GM12878 (cell line): ENCODE data around the gene REPS2. TPM values are rescaled to one million over a fixed set of nuclear protein-coding genes. Genes with fewer than 3 reads are reported as not detected.

Source experiments
- ATAC-seq: fragments of 200-7000 bp; cut with Tn5 transposase; 3 replicates; pipeline ENCODE4 v1.9.1; 2020; ENCODE audit warnings: mild to moderate bottlenecking, moderate library complexity
- BruUV-seq: library from RNA; stranded (reverse); fragments of 400-500 nt; replicated peaks from 2 replicates; lab custom pipeline; 2021; lab: Mats Ljungman, UMichigan
- CTCF ChIA-PET: fragments of 300-600 bp; sonication (Branson Sonifier 250); formaldehyde crosslinking; extraction: SDS; loops from one replicate; lab custom pipeline; 2021; ENCODE audit warnings: inconsistent platforms; lab: Yijun Ruan, JAX
- POLR2A ChIA-PET: fragments of 350-600 bp; formaldehyde crosslinking; extraction: SDS; loops from one replicate; lab custom pipeline; 2021; ENCODE audit warnings: inconsistent platforms; lab: Charles Lee
- RAD21 ChIA-PET: fragments of 300-600 bp; sonication (Branson Sonifier 250); formaldehyde crosslinking; loops from one replicate; lab custom pipeline; 2023; ENCODE audit warnings: antibody characterized with exemption; ENCODE audit not compliant: unreplicated experiment; lab: Charles Lee
- SMC1A ChIA-PET: fragments of 300-600 bp; sonication (Branson Sonifier 250); formaldehyde crosslinking; loops from one replicate; lab custom pipeline; 2023; ENCODE audit not compliant: unreplicated experiment, uncharacterized antibody; lab: Charles Lee
- DNase-seq: peaks from one replicate; pipeline ENCODE4 v3.0.0-alpha.2; 2011; ENCODE audit warnings: low read depth, low spot score
- FAIRE-seq: peaks from 3 replicates; lab custom pipeline; 2011; peaks lifted over from hg19 to GRCh38; lab: Jason Lieb, UNC
- H2AFZ ChIP-seq: 2 replicates; pipeline ENCODE4 v1.6.0; 2011; ENCODE audit warnings: low read depth, low read length, control low read depth; ENCODE audit not compliant: control insufficient read depth
- H3K27ac ChIP-seq: 2 replicates; pipeline ENCODE4 v1.5.1; 2011; ENCODE audit warnings: control low read depth; ENCODE audit not compliant: control insufficient read depth, insufficient read depth
- H3K27me3 ChIP-seq, 2 experiments: replicated peaks in 1 of 2; 2 replicates each; pipeline versions ENCODE4 v1.6.0 to v1.6.1; 2011; ENCODE audit warnings: low read length in 1 of 2; ENCODE audit not compliant: control insufficient read depth in 2 of 2, insufficient read depth in 2 of 2
- H3K36me3 ChIP-seq, 2 experiments: 2 replicates each; pipeline ENCODE4 v1.5.1; 2011; ENCODE audit warnings: low read length in 1 of 2; ENCODE audit not compliant: control insufficient read depth in 2 of 2, insufficient read depth in 2 of 2
- H3K4me1 ChIP-seq: 2 replicates; pipeline ENCODE4 v1.6.1; 2011; ENCODE audit warnings: mild to moderate bottlenecking, low read length, moderate library complexity, mixed read lengths; ENCODE audit not compliant: control insufficient read depth, insufficient read depth
- H3K4me2 ChIP-seq: 2 replicates; pipeline ENCODE4 v1.6.0; 2011; ENCODE audit warnings: control low read depth; ENCODE audit not compliant: control insufficient read depth, insufficient read depth
- H3K4me3 ChIP-seq: fragments of 200-600 bp; sonication (generic); 2 replicates; pipeline ENCODE4 v1.5.1; 2016
- H3K79me2 ChIP-seq: 2 replicates; pipeline ENCODE4 v1.6.0; 2011; ENCODE audit warnings: low read length; ENCODE audit not compliant: control insufficient read depth, insufficient read depth
- H3K9ac ChIP-seq: 2 replicates; pipeline ENCODE4 v1.8.0; 2011; ENCODE audit warnings: low read length, control low read depth, mixed read lengths; ENCODE audit not compliant: control insufficient read depth, insufficient read depth
- H3K9me3 ChIP-seq: replicated peaks from 3 replicates; pipeline ENCODE4 v1.5.1; 2011; ENCODE audit warnings: mild to moderate bottlenecking, low read length; ENCODE audit not compliant: control insufficient read depth, insufficient read depth
- H4K20me1 ChIP-seq: 2 replicates; pipeline ENCODE4 v1.6.0; 2011; ENCODE audit not compliant: control insufficient read depth, insufficient read depth
- ATF7 ChIP-seq: fragments of 450-650 bp; IDR thresholded peaks from 2 replicates; pipeline ENCODE4 v1.6.1; 2016; ENCODE audit warnings: low read depth, mild to moderate bottlenecking
- BMI1 ChIP-seq: fragments of 450-650 bp; IDR thresholded peaks from 2 replicates; pipeline ENCODE4 v1.6.1; 2016; ENCODE audit warnings: mild to moderate bottlenecking, moderate library complexity, borderline replicate concordance
- BRCA1 ChIP-seq: IDR thresholded peaks from 2 replicates; pipeline ENCODE4 v1.6.1; 2011; ENCODE audit warnings: low read depth, low read length, improper control_type of control experiment
- EED ChIP-seq: sonication (generic); IDR thresholded peaks from 2 replicates; pipeline ENCODE4 v1.6.1; 2016; ENCODE audit warnings: antibody characterized with exemption, low read depth
- IRF3 ChIP-seq: fragments of 450-650 bp; IDR thresholded peaks from 2 replicates; pipeline ENCODE4 v1.6.1; 2014; ENCODE audit warnings: mild to moderate bottlenecking
- MTA2 ChIP-seq: fragments of 450-650 bp; IDR thresholded peaks from 2 replicates; pipeline ENCODE4 v1.6.1; 2016; ENCODE audit warnings: low read depth, mild to moderate bottlenecking, moderate library complexity
- NFXL1 ChIP-seq: fragments of 450-650 bp; IDR thresholded peaks from 2 replicates; pipeline ENCODE4 v1.6.1; 2017; ENCODE audit warnings: antibody characterized with exemption, mild to moderate bottlenecking, borderline replicate concordance
- POLR2AphosphoS5 ChIP-seq: IDR thresholded peaks from 2 replicates; pipeline ENCODE4 v1.6.1; 2011; ENCODE audit warnings: mild to moderate bottlenecking, low read length, inconsistent platforms
- RELA ChIP-seq: fragments of 450-650 bp; IDR thresholded peaks from 2 replicates; pipeline ENCODE4 v1.8.0; 2014; ENCODE audit warnings: borderline replicate concordance; ENCODE audit not compliant: partially characterized antibody
- SMAD1 ChIP-seq: fragments of 450-650 bp; IDR thresholded peaks from 2 replicates; pipeline ENCODE4 v1.6.1; 2018; ENCODE audit warnings: mild to moderate bottlenecking, low read depth; ENCODE audit not compliant: partially characterized antibody
- SUZ12 ChIP-seq: fragments of 200-600 bp; sonication (generic); IDR thresholded peaks from one replicate; pipeline ENCODE4 v1.6.1; 2018; ENCODE audit warnings: antibody characterized with exemption, mild to moderate bottlenecking; ENCODE audit not compliant: unreplicated experiment
- USF2 ChIP-seq: IDR thresholded peaks from 2 replicates; pipeline ENCODE4 v1.6.1; 2011; ENCODE audit warnings: low read depth, low read length, improper control_type of control experiment, borderline replicate concordance
- ZNF207 ChIP-seq: fragments of 450-650 bp; IDR thresholded peaks from 2 replicates; pipeline ENCODE4 v1.6.1; 2014; ENCODE audit warnings: antibody characterized with exemption, mild to moderate bottlenecking, borderline replicate concordance
- ZNF24 ChIP-seq: fragments of 450-650 bp; IDR thresholded peaks from 2 replicates; pipeline ENCODE4 v1.6.1; 2017; ENCODE audit warnings: antibody characterized with exemption, mild to moderate bottlenecking
- WGBS: methylation state at CpG from one replicate; pipeline ENCODE4 v1.1.6; 2016; ENCODE audit warnings: low lambda C conversion rate; ENCODE audit not compliant: insufficient replicate concordance, insufficient coverage; ENCODE audit errors: missing lambda C conversion rate; 5-methylcytosine and 5-hydroxymethylcytosine counted together
- in situ Hi-C: fragments of 300-500 bp; cut with MboI; formaldehyde crosslinking; loops from 9 replicates; pipeline ENCODE4 v1.14.3; 2018; ENCODE audit warnings: mixed read lengths
- intact Hi-C: fragments of 100-400 bp; cut with micrococcal nuclease; formaldehyde crosslinking; loops from one replicate; pipeline ENCODE4 v1.14.2; 2022; ENCODE audit not compliant: unreplicated experiment
- polyA plus RNA-seq, 11 experiments: library from polyadenylated mRNA; depleted of rRNA in 4 of 11; unstranded in 6 of 11; stranded (reverse) in 5 of 11; fragments of >200 nt; fragmentation: Nextera tagmentation in 4 of 11; fragmentation: Illumina TruSeq in 1 of 11; extraction: Ambion mirVana in 4 of 11; extraction: Trizol in 1 of 11; gene quantifications; 1 replicate in 1 of 11; 2 replicates in 10 of 11; pipeline versions ENCODE4 v1.2.1 to v1.2.3, GENCODE V29; 2011 to 2016; ENCODE audit warnings: inconsistent platforms in 2 of 11, missing spikeins in 2 of 11, low read depth in 1 of 11
- total RNA-seq, 4 experiments: library from RNA; depleted of rRNA in 3 of 4; stranded (reverse); fragments of >200 nt in 3 of 4; fragmentation: Illumina TruSeq in 1 of 4; extraction: Trizol in 1 of 4; gene quantifications; 2 replicates each; pipeline versions ENCODE4 v1.2.1 to v1.2.3, GENCODE V29; 2013 to 2021

Gene REPS2
- total and polyA plus RNA-seq, 10 of the 15 experiments (the other 5 are each of a cell fraction or from before 2014, with no cell fraction given) = 2.1 to 6.8 (median 3.9) TPM

- CTCF ChIA-PET = interaction anchor here (0.7 to 1.0 kb wide), 2 partner anchors 12 to 34 kb away, joined by 3 read pairs; no protein-coding TSS in a partner anchor
- DNase-seq = no peak
- Histone ChIP-seq H3K9me3 (no peaks in the 10 kb centered on the region), H3K4me2 (no peak overlapping the region), H4K20me1 (no peaks in the 10 kb centered on the region), H3K9ac (no peak overlapping the region), H3K27ac (no peak overlapping the region), H3K79me2 (no peaks in the 10 kb centered on the region), H3K4me1 (no peaks in the 10 kb centered on the region), H3K36me3 (no peaks in the 10 kb centered on the region), H3K27me3 (no peaks in the 10 kb centered on the region; a peak in 2 of 4 replicates), H2AFZ (no peak overlapping the region), H3K4me3 (no peak overlapping the region)
- ATAC-seq = peak; percentile 58
- POLR2A ChIA-PET = no interaction called here
- BruUV-seq = no TSS peak
- SMC1A ChIA-PET = interaction anchor here (7.4 kb wide), 1 partner anchor 34 kb away, joined by 67 read pairs; no protein-coding TSS in a partner anchor
- in situ Hi-C loops = no loop called here
- WGBS = 0% methylated on average over 2 of the region's 2 CpGs
- TF ChIP-seq SUZ12 (no peak), IRF3 (no peak), MTA2 (no peak), EED (no peak), RELA (no peak), NFXL1 (no peak), ZNF207 (no peak), BMI1 (no peak), ZNF24 (no peak), BRCA1 (no peak), ATF7 (no peak), SMAD1 (no peak), USF2 (no peak), POLR2AphosphoS5 (no peak)
- no peak for FAIRE-seq
- RAD21 ChIA-PET = no interaction called here
- intact Hi-C loops = no loop called here
Measured at GRCh38 chrX:17012465-17012864, 66.0 kb downstream of the REPS2 start.
